Heart right ventricle (tissue), 16 donors: ENCODE results near the gene ERCC1. TPM values are rescaled to one million over a fixed set of nuclear protein-coding genes. Genes with fewer than 3 reads are reported as not detected.

ENCODE experiments used
- ATAC-seq, 8 donors: fragments of 200-7000 bp; cut with Tn5 transposase; one replicate each; pipeline ENCODE4 v1.9.1; 2020; ENCODE audit warnings: mild to moderate bottlenecking in 8 of 8, moderate library complexity in 8 of 8, moderate number of reproducible peaks in 1 of 8
- DNase-seq, 2 donors: peaks; one replicate each; pipeline ENCODE4 v3.0.0-alpha.2; 2020
- H3K27ac ChIP-seq, 10 donors: fragments of 200-600 bp; sonication (generic) in 2 of 10; one replicate each; pipeline versions ENCODE4 v1.5.0 to v1.8.0; 2020 to 2022; ENCODE audit warnings: mild to moderate bottlenecking in 3 of 10
- H3K27me3 ChIP-seq, 7 donors: fragments of 200-600 bp; one replicate each; pipeline ENCODE4 v1.8.0; 2021 to 2022; ENCODE audit warnings: mild to moderate bottlenecking in 2 of 7
- H3K36me3 ChIP-seq, 9 donors: fragments of 200-600 bp; sonication (generic) in 1 of 9; one replicate each; pipeline versions ENCODE4 v1.5.0 to v1.8.0; 2020 to 2022; ENCODE audit warnings: mild to moderate bottlenecking in 2 of 9
- H3K4me1 ChIP-seq, 9 donors: fragments of 200-600 bp; sonication (generic) in 1 of 9; one replicate each; pipeline versions ENCODE4 v1.5.0 to v1.8.0; 2020 to 2022; ENCODE audit warnings: mild to moderate bottlenecking in 4 of 9
- H3K4me3 ChIP-seq, 10 donors: fragments of 200-600 bp; sonication (generic) in 2 of 10; one replicate each; pipeline versions ENCODE4 v1.5.0 to v1.8.0; 2020 to 2022; ENCODE audit warnings: mild to moderate bottlenecking in 7 of 10, moderate library complexity in 2 of 10
- H3K9me3 ChIP-seq, 11 donors: fragments of 200-600 bp in 10 of 11; sonication (generic) in 2 of 11; one replicate each; pipeline versions ENCODE4 v1.5.0 to v1.8.0; 2013 to 2022; ENCODE audit warnings: mild to moderate bottlenecking in 2 of 11, control low read depth in 1 of 11, moderate library complexity in 1 of 11
- WGBS, 2 donors: extraction: QIAGEN DNeasy Blood & Tissue Kit; methylation state at CpG; one replicate each; pipeline ENCODE4 v1.1.7; 2013; ENCODE audit warnings: inconsistent platforms in 1 of 2; 5-methylcytosine and 5-hydroxymethylcytosine counted together
- intact Hi-C, 10 donors: fragments of 100-400 bp; cut with DNase I; formaldehyde crosslinking; loops; one replicate each; pipeline versions ENCODE4 v1.11.1 to v1.14.2; 2022
- polyA plus RNA-seq, 2 donors: library from polyadenylated mRNA; stranded (reverse); fragments of 200-250 nt; gene quantifications; one replicate each; pipeline ENCODE4 v1.2.3, GENCODE V29; 2013
- total RNA-seq, 10 donors: library from RNA; stranded (reverse); fragmentation: NEBNext Ultra II Directional in 3 of 10; extraction: Animal tissue kit (Norgen Biotek cat#: 25700) in 3 of 10; gene quantifications; one replicate each; pipeline versions ENCODE4 v1.2.1 to v1.2.4, GENCODE V29; 2021 to 2023
- TF ChIP-seq, protein P1 (sequence below), 9 donors: fragments of 200-600 bp; sonication (generic) in 2 of 9; IDR thresholded peaks; one replicate each; pipeline versions ENCODE4 v1.5.0 to v1.8.0; 2021 to 2022; ENCODE audit warnings: antibody characterized with exemption in 9 of 9, mild to moderate bottlenecking in 5 of 9, moderate library complexity in 1 of 9
- donor health status: Arrhythmogenic right ventricular cardiomyopathy.
- donor health status: ischemic (EF 13 %, LVEDD 7.1; RV severe dilation, severe dysfunction).
- donor health status: healthy with polysubstance abuse.
- donor health status: DM: no; HTN: yes; CAD: no.
- donor health status: DM: no; HTN: no; CAD: no.
- donor health status: ischemic (EF 25% LVEDD 6.9; RV normal size, moderate dysfunction).
- donor health status: ischemic (EF 25% LVEDD 5.7; RV mildly dilated, moderate dysfunction).
- donor health status: healthy.
- donor health status: DM: yes; HTN: yes; CAD: no.
- donor health status: Ischemic cardiomyopathy.
- donor health status: ischemic (EF 35%, LVEDD 5.7; RV mildly dilated, moderate dysfunction).
- donor health status: nonischemic (EF 11% LVEDD 7.7; RV severe dilation, severe dysfunction).
- donor health status: DM: yes; HTN: yes; CAD: no.
- donor health status: PGD.
- donor health status: ischemic (EF 29% LVEDD 5.4; RV normal size, mild dysfunction).
- donor health status: nonischemic (EF 23%, LVEDD 6.1; RV moderate dilation, normal function).

ERCC1 gene
- total and polyA plus RNA-seq, 12 donors = 113 to 194 (median 143) TPM

DNA sequence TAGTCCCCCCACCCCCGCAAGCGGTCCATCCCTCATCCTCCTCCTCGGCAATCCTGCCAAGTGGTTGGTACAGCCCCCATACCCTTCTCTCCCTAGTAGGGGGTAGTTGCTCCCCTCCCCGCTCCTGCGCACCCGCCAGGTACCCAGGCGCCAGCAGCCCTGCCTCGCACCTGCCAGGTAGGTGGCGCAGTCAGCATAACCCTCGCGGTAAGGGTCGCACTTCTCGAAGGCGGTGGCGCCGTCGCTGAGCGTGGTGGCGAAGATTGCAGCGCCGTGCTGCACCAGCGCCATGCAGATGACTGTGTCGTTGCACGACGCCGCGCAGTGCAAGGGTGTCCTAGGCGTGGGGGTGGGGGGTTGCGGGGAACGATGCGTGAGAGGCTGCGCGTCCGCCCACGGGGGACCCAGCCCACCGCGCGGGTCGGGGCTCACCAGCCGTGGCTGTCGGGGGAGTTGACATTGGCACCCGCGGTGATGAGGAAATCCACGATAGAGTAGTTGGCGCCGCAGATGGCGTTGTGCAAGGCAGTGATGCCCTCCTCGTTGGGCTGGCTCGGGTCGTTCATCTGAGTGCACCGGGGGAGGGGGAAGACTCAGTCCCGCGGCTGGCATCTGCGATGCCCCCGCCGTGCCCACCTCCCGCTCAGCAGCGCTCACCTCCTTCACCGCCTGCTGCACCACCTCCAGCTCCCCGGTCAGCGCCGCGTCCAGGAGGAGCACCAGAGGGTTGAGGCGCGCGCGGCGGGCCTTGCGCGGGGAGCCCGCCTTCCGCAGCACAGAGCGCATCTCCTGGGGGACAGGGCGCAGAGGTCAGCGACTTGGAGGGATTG, 38.1 kb downstream of the ERCC1 start:
- peaks cover 0 to 42% (median 17%) of the 10 kb centered on the region in 7 donors for H3K27me3 ChIP-seq
- no peak for DNase-seq
- H3K36me3 ChIP-seq = peaks cover 0 to 40% (median 0%) of the 10 kb centered on the region in 9 donors
- peak; percentile 21 to 66 (median 52) for ATAC-seq
- H3K27ac ChIP-seq = no peak overlapping the region
- no peaks in the 10 kb centered on the region for H3K9me3 ChIP-seq
- intact Hi-C loops = no loop called here
- peaks cover 0 to 14% (median 10%) of the 10 kb centered on the region in 9 donors for H3K4me1 ChIP-seq
- no peak overlapping the region for H3K4me3 ChIP-seq
- WGBS, 2 donors = 9 to 10% methylated on average over 75 of the region's 75 CpGs
- TF ChIP-seq, protein P1, sequence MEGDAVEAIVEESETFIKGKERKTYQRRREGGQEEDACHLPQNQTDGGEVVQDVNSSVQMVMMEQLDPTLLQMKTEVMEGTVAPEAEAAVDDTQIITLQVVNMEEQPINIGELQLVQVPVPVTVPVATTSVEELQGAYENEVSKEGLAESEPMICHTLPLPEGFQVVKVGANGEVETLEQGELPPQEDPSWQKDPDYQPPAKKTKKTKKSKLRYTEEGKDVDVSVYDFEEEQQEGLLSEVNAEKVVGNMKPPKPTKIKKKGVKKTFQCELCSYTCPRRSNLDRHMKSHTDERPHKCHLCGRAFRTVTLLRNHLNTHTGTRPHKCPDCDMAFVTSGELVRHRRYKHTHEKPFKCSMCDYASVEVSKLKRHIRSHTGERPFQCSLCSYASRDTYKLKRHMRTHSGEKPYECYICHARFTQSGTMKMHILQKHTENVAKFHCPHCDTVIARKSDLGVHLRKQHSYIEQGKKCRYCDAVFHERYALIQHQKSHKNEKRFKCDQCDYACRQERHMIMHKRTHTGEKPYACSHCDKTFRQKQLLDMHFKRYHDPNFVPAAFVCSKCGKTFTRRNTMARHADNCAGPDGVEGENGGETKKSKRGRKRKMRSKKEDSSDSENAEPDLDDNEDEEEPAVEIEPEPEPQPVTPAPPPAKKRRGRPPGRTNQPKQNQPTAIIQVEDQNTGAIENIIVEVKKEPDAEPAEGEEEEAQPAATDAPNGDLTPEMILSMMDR (IDR thresholded peaks at IDR 0.05) = no peak

GRCh38 chr19:45382426-45382825, 41.3 kb downstream of the ERCC1 start:
- intact Hi-C loops = no loop called here
- ATAC-seq = no peak

DNA sequence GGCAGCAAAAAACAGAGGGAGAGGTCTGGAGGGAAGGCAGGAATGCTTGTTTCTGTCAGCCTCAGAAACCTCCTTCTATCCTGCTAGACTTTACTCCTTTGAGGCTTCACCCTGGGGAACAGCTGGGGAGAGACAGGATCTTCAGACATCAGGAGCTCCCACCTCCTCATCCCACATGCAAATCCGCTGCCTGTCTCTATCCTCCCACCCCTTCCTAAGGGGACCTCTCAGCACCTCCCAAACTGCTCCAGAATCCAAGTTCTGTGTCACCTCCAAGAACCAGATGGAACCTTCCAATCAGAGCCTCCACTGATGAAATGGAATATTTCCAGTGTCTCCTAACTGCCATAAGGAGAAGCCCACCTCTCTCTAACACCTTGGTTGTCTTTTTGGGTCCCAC, 43.6 kb downstream of the ERCC1 start:
- DNase-seq = no peak
- intact Hi-C loops = no loop called here
- WGBS, 2 donors = 69 to 84% methylated on average over 1 of the region's 1 CpG

More at GRCh38 chr19:45382426-45382825, 41.3 kb downstream of the ERCC1 start:
- H3K4me1 ChIP-seq = peaks cover 0 to 14% (median 10%) of the 10 kb centered on the region in 9 donors
- H3K9me3 ChIP-seq = no peaks in the 10 kb centered on the region
- DNase-seq = no peak
- H3K27me3 ChIP-seq = peaks cover 0 to 37% (median 17%) of the 10 kb centered on the region in 7 donors
- H3K36me3 ChIP-seq = peaks cover 0 to 35% (median 0%) of the 10 kb centered on the region in 9 donors
- WGBS, 2 donors = 86 to 89% methylated on average over 29 of the region's 29 CpGs
- TF ChIP-seq, protein P1 (IDR thresholded peaks at IDR 0.05) = no peak
- no peak overlapping the region for H3K27ac ChIP-seq
- H3K4me3 ChIP-seq = no peak overlapping the region

DNA sequence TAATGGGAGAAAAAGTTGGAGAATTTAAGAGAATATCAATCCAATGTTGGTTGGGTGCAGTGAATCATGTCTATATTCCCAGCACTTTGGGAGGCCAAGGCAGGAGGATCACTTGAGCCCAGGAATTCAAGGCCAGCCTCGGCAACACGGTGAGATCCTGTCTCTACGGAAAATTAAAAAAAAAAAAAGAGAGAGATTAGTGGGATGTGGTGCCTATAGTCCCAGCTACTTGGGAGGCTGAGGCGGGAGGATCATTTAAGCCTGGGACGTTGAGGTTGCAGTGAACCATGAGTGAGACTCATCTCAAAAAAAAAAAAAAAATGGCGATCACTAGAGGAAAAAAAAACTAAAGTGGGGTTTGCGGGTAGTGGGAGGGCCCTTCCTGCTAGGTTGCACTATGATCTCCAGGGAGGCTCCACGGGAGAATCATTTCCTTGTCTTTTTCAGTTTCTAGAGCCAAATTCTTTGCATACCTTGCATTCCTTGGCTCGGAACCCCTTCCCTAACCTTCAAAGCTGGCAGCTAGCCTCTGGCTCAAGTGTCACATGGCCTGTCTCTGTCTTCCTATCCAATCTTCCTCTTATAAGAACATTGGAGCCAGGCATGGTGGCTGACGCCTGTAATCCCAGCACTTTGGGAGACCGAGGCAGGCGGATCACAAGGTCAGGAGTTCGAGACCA, 47.5 kb downstream of the ERCC1 start:
- 22% methylated on average over 13 of the region's 13 CpGs for WGBS, 2 donors
- peaks cover 0 to 14% (median 6%) of the 10 kb centered on the region in 9 donors for H3K4me1 ChIP-seq
- H3K27me3 ChIP-seq = no peaks in the 10 kb centered on the region
- H3K9me3 ChIP-seq = no peaks in the 10 kb centered on the region
- ATAC-seq (peak; percentile 46 to 84 (median 76)), DNase-seq (peak in 1 of 2 donors; percentile 61)
- peak overlapping the region in 9 of 10 donors; percentile 9 to 80 (median 38) for H3K27ac ChIP-seq
- intact Hi-C loops = no loop called here
- TF ChIP-seq, protein P1 (IDR thresholded peaks at IDR 0.05) = no peak
- no peak overlapping the region for H3K4me3 ChIP-seq
- peaks cover 0 to 21% (median 0%) of the 10 kb centered on the region in 9 donors for H3K36me3 ChIP-seq

More for the DNA sequence above, 43.6 kb downstream of the ERCC1 start:
- Histone ChIP-seq H3K27ac (no peak overlapping the region), H3K36me3 (peaks cover 0 to 35% (median 0%) of the 10 kb centered on the region in 9 donors), H3K4me1 (peaks cover 0 to 13% (median 3%) of the 10 kb centered on the region in 9 donors), H3K27me3 (peaks cover 0 to 14% (median 7%) of the 10 kb centered on the region in 7 donors), H3K9me3 (no peaks in the 10 kb centered on the region), H3K4me3 (no peak overlapping the region)
- TF ChIP-seq, protein P1 (IDR thresholded peaks at IDR 0.05) = no peak
- ATAC-seq = no peak
